Smooth muscle cell (in vitro differentiated cells): Measurements from ENCODE around the gene OSBPL7. TPM values are rescaled to one million over a fixed set of nuclear protein-coding genes. Genes with fewer than 3 reads are reported as not detected.

Source experiments
- DNase-seq: peaks from one replicate; lab custom pipeline; 2025; ENCODE audit not compliant: unreplicated experiment; lab: John Stamatoyannopoulos, UW
- H2AFZ ChIP-seq: fragments of 200-600 bp; sonication (generic); 2 replicates; pipeline ENCODE4 v1.6.0; 2016; ENCODE audit warnings: antibody characterized with exemption, low read depth, mild to moderate bottlenecking
- H3F3A ChIP-seq: fragments of 200-600 bp; sonication (generic); 2 replicates; pipeline ENCODE4 v1.6.0; 2017; ENCODE audit warnings: antibody characterized with exemption, low read depth
- H3K27ac ChIP-seq: fragments of 200-600 bp; sonication (generic); 2 replicates; pipeline ENCODE4 v1.5.1; 2016; ENCODE audit warnings: low read depth, mild to moderate bottlenecking
- H3K27me3 ChIP-seq: fragments of 200-600 bp; sonication (generic); 2 replicates; pipeline ENCODE4 v1.6.1; 2016; ENCODE audit warnings: low read depth, mild to moderate bottlenecking
- H3K36me3 ChIP-seq: fragments of 200-600 bp; sonication (generic); 2 replicates; pipeline ENCODE4 v1.5.1; 2016; ENCODE audit warnings: low read depth
- H3K4me1 ChIP-seq: fragments of 200-600 bp; sonication (generic); 2 replicates; pipeline ENCODE4 v1.5.1; 2016; ENCODE audit warnings: low read depth
- H3K4me2 ChIP-seq: fragments of 200-600 bp; sonication (generic); 2 replicates; pipeline ENCODE4 v1.6.0; 2016; ENCODE audit warnings: mild to moderate bottlenecking
- H3K4me3 ChIP-seq: fragments of 200-600 bp; sonication (generic); 2 replicates; pipeline ENCODE4 v1.5.1; 2016; ENCODE audit warnings: mild to moderate bottlenecking
- H3K79me2 ChIP-seq: fragments of 200-600 bp; sonication (generic); 2 replicates; pipeline ENCODE4 v1.6.0; 2016; ENCODE audit warnings: low read depth, mild to moderate bottlenecking
- H3K9ac ChIP-seq: fragments of 200-600 bp; sonication (generic); 2 replicates; pipeline ENCODE4 v1.6.0; 2016; ENCODE audit warnings: low read depth
- H3K9me3 ChIP-seq: fragments of 200-600 bp; sonication (generic); replicated peaks from 2 replicates; pipeline ENCODE4 v1.5.1; 2016; ENCODE audit warnings: low read depth
- H4K20me1 ChIP-seq: fragments of 200-600 bp; sonication (generic); 2 replicates; pipeline ENCODE4 v1.6.0; 2016; ENCODE audit warnings: low read depth
- CTCF ChIP-seq: fragments of 200-600 bp; sonication (generic); IDR thresholded peaks from 2 replicates; pipeline ENCODE4 v1.5.1; 2017; ENCODE audit warnings: borderline replicate concordance, mild to moderate bottlenecking, antibody characterized with exemption; ENCODE audit not compliant: insufficient read depth, poor library complexity, severe bottlenecking
- WGBS: methylation state at CpG from one replicate; pipeline ENCODE4 v1.1.7; 2016; ENCODE audit warnings: low lambda C conversion rate; 5-methylcytosine and 5-hydroxymethylcytosine counted together
- polyA plus RNA-seq: library from polyadenylated mRNA; unstranded; fragments of >200 nt; fragmentation: Nextera tagmentation; extraction: Ambion mirVana; gene quantifications from 2 replicates; pipeline ENCODE4 v1.2.1, GENCODE V29; 2016
- total RNA-seq: library from RNA; depleted of rRNA; stranded (reverse); fragments of >200 nt; gene quantifications from 2 replicates; pipeline ENCODE4 v1.2.3, GENCODE V29; 2014

Gene OSBPL7
- total and polyA plus RNA-seq, 2 experiments from 2014 or later: 3.7 to 6.3 TPM

DNA sequence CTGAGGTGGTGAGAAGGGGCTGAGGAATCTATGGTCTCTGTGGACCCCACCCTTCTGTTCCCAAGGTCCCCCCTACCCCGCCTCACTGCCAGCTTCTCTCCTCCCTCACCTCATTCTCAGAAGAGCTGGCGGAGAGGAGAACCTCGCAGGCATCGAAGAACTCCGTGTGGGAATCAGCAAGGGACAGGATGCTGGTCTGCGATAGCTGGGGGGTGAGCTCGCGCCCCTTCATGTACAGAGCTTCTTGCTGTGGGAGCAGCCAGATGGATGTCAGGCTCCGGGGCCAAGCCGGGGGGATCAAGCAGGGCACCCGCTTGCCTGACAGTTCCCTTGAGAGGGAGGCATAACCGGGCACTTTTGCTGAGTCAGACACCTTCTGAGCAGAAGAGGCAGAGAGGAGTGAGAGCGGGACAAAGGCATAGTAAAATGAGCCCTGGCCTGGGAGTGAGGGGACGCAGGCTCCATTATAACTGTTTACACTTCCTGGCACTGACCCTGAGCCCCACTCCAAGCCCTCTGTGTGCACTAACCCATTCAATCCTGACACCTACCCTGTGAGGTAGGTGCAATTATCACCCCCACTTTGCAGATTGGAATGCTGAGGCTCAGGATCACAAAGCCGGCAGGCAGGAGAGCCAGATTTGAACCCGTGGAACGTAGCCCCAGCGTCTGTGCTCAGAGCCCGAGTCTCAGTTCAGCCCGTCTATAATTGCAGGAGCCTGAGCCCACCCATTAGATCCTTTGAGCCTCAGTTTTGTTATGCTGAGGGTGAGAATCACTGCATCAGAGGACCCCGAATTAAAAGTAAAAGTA is 6.3 kb downstream of the OSBPL7 start:
- no peak overlapping the region for H2AFZ ChIP-seq
- H3K4me1 ChIP-seq: peaks cover 4% of the 10 kb centered on the region
- no peak for DNase-seq
- H3K27me3 ChIP-seq: no peaks in the 10 kb centered on the region
- no peaks in the 10 kb centered on the region for H3K79me2 ChIP-seq
- H3K9me3 ChIP-seq: no peaks in the 10 kb centered on the region
- no peak overlapping the region for H3K4me2 ChIP-seq
- H3K9ac ChIP-seq: no peak overlapping the region
- WGBS: 97% methylated on average over 21 of the region's 21 CpGs
- no peak overlapping the region for H3K4me3 ChIP-seq
- peaks cover 8% of the 10 kb centered on the region for H4K20me1 ChIP-seq
- peaks cover 4% of the 10 kb centered on the region for H3F3A ChIP-seq
- H3K27ac ChIP-seq: no peak overlapping the region
- TF ChIP-seq CTCF: no peak
- no peaks in the 10 kb centered on the region for H3K36me3 ChIP-seq

- no peak for DNase-seq
- TF ChIP-seq CTCF: no peak
- Histone ChIP-seq H3F3A (peaks cover 8% of the 10 kb centered on the region), H3K79me2 (no peaks in the 10 kb centered on the region), H2AFZ (no peak overlapping the region), H3K36me3 (no peaks in the 10 kb centered on the region), H3K4me3 (no peak overlapping the region), H3K9me3 (no peaks in the 10 kb centered on the region), H3K4me1 (peaks cover 4% of the 10 kb centered on the region), H3K9ac (no peak overlapping the region), H3K27ac (no peak overlapping the region), H4K20me1 (peaks cover 8% of the 10 kb centered on the region), H3K4me2 (no peak overlapping the region), H3K27me3 (no peaks in the 10 kb centered on the region)
- 98% methylated on average over 22 of the region's 22 CpGs for WGBS
Measured at GRCh38 chr17:47813512-47814031, 8.0 kb downstream of the OSBPL7 start.

- no peak overlapping the region for H3K4me2 ChIP-seq
- peaks cover 4% of the 10 kb centered on the region for H3K4me1 ChIP-seq
- no peak overlapping the region for H2AFZ ChIP-seq
- H3K27me3 ChIP-seq: no peaks in the 10 kb centered on the region
- H3K9ac ChIP-seq: no peak overlapping the region
- no peaks in the 10 kb centered on the region for H3K79me2 ChIP-seq
- WGBS: 91% methylated on average over 14 of the region's 14 CpGs
- no peak for DNase-seq
- peaks cover 8% of the 10 kb centered on the region for H4K20me1 ChIP-seq
- no peaks in the 10 kb centered on the region for H3K9me3 ChIP-seq
- no peaks in the 10 kb centered on the region for H3K36me3 ChIP-seq
- TF ChIP-seq CTCF: no peak
- H3K4me3 ChIP-seq: no peak overlapping the region
- H3K27ac ChIP-seq: no peak overlapping the region
- peaks cover 8% of the 10 kb centered on the region for H3F3A ChIP-seq
Measured at GRCh38 chr17:47813077-47813476, 8.5 kb downstream of the OSBPL7 start.
